Peyer's patch (tissue), 4 donors: ENCODE data around the gene MUC13. TPM values are rescaled to one million over a fixed set of nuclear protein-coding genes. Genes with fewer than 3 reads are reported as not detected.

Source experiments
- DNase-seq, 3 donors: peaks; one replicate each; pipeline ENCODE4 v3.0.0-alpha.2; 2017 to 2019
- H3K27ac ChIP-seq, 4 donors: fragments of 200-600 bp; sonication (generic); one replicate each; pipeline ENCODE4 v1.5.1; 2016 to 2019
- H3K27me3 ChIP-seq, 2 donors: fragments of 200-600 bp; sonication (generic); one replicate each; pipeline ENCODE4 v1.5.1; 2019
- H3K36me3 ChIP-seq, 3 donors: fragments of 200-600 bp; sonication (generic); one replicate each; pipeline ENCODE4 v1.5.1; 2016 to 2019
- H3K4me1 ChIP-seq, 4 donors: fragments of 200-600 bp; sonication (generic); one replicate each; pipeline ENCODE4 v1.5.1; 2016 to 2019
- H3K4me3 ChIP-seq, 4 donors: fragments of 200-600 bp; sonication (generic); 1 replicate in 3 of 4; 2 replicates in 1 of 4; pipeline ENCODE4 v1.5.1; 2016 to 2019; ENCODE audit warnings: mild to moderate bottlenecking in 1 of 4
- H3K9me3 ChIP-seq, 4 donors: fragments of 200-600 bp; sonication (generic); one replicate each; pipeline ENCODE4 v1.5.1; 2016 to 2019; ENCODE audit warnings: mild to moderate bottlenecking in 1 of 4
- CTCF ChIP-seq, 6 experiments: fragments of 450-650 bp in 4 of 6; fragments of 200-600 bp in 2 of 6; sonication (generic) in 1 of 6; IDR thresholded peaks; one replicate each; pipeline ENCODE4 v1.5.1; 2017 to 2019; ENCODE audit warnings: antibody characterized with exemption in 6 of 6, mild to moderate bottlenecking in 3 of 6, moderate library complexity in 1 of 6
- POLR2A ChIP-seq, 2 donors: fragments of 450-650 bp; IDR thresholded peaks; one replicate each; pipeline ENCODE4 v1.5.1; 2017; ENCODE audit warnings: antibody characterized with exemption in 2 of 2, mild to moderate bottlenecking in 2 of 2, moderate library complexity in 2 of 2
- total RNA-seq, 4 donors: library from RNA; depleted of rRNA; stranded (reverse); fragments of >200 nt; gene quantifications; one replicate each; pipeline ENCODE4 v1.1.0, GENCODE V29; 2016

Gene MUC13
- total RNA-seq, 4 donors from 2014 or later = 14.0 to 612 (median 512) TPM

GRCh38 chr3:124924741-124925140 is 9.8 kb downstream of the MUC13 start:
- Histone ChIP-seq H3K36me3 (peaks cover 0 to 68% (median 3%) of the 10 kb centered on the region in 3 donors), H3K27ac (no peak overlapping the region), H3K4me1 (peaks cover 0 to 16% (median 0%) of the 10 kb centered on the region in 4 donors), H3K27me3 (no peaks in the 10 kb centered on the region), H3K4me3 (no peak overlapping the region), H3K9me3 (no peaks in the 10 kb centered on the region)
- TF ChIP-seq CTCF (IDR thresholded peaks at IDR 0.05) (no peak), POLR2A (IDR thresholded peaks at IDR 0.05) (no peak)
- no peak for DNase-seq

GRCh38 chr3:124923833-124924232 is 10.7 kb downstream of the MUC13 start:
- Histone ChIP-seq H3K9me3 (no peaks in the 10 kb centered on the region), H3K4me1 (peaks cover 0 to 16% (median 0%) of the 10 kb centered on the region in 4 donors), H3K4me3 (no peak overlapping the region), H3K27me3 (no peaks in the 10 kb centered on the region), H3K27ac (no peak overlapping the region), H3K36me3 (peaks cover 0 to 77% (median 3%) of the 10 kb centered on the region in 3 donors)
- DNase-seq = no peak
- TF ChIP-seq POLR2A (IDR thresholded peaks at IDR 0.05) = no peak
- TF ChIP-seq CTCF (IDR thresholded peaks at IDR 0.05) = peak in 1 of 6 experiments; percentile 28

DNA sequence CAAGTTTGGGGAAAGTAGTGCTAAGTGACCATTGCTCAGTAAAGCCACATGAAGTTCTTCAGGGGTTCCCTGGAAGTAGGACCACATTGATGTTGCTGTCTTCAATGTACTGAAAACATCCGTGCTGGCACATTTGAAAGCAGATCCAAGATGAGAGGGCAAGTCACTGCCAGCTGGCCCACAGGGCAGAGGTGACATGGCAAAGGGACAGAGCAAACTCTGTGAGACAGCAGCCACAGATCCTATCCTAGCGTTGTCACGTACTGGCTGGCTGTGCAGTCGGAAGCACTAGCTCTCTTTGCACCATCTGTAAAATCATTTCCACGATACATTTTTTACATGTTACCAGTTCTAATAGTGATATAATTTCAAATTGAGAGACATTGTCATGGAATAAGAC is 13.8 kb downstream of the MUC13 start:
- no peaks in the 10 kb centered on the region for H3K9me3 ChIP-seq
- no peak overlapping the region for H3K4me3 ChIP-seq
- no peak for DNase-seq
- peaks cover 0 to 83% (median 3%) of the 10 kb centered on the region in 3 donors for H3K36me3 ChIP-seq
- no peak overlapping the region for H3K27ac ChIP-seq
- no peaks in the 10 kb centered on the region for H3K4me1 ChIP-seq
- no peaks in the 10 kb centered on the region for H3K27me3 ChIP-seq
- TF ChIP-seq POLR2A (IDR thresholded peaks at IDR 0.05) (no peak), CTCF (IDR thresholded peaks at IDR 0.05) (no peak)

GRCh38 chr3:124919756-124920155 is 14.8 kb downstream of the MUC13 start:
- TF ChIP-seq CTCF (IDR thresholded peaks at IDR 0.05) (no peak), POLR2A (IDR thresholded peaks at IDR 0.05) (no peak)
- H3K9me3 ChIP-seq = no peaks in the 10 kb centered on the region
- H3K4me3 ChIP-seq = no peak overlapping the region
- no peaks in the 10 kb centered on the region for H3K27me3 ChIP-seq
- no peaks in the 10 kb centered on the region for H3K4me1 ChIP-seq
- H3K27ac ChIP-seq = no peak overlapping the region
- no peak for DNase-seq
- peaks cover 0 to 85% (median 3%) of the 10 kb centered on the region in 3 donors for H3K36me3 ChIP-seq

DNA sequence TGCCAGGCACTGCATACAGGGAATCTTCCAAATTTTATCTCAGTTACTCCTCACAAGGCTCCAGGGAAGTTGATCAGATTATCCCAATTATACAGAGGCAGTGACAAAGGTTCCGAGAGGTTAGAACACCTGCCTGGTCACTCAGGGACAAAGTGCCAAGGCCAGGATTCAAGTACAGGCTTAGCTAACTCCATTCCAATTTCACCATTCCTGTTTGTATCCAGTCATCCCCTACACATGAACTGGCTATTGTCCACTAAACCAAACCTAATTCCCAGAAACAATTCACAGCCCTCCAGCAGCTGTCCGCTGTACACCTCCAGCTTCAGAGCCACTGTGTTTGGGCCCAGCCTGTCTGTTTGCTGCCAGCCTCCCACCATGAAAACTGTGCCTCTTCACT is 16.0 kb downstream of the MUC13 start:
- DNase-seq = no peak
- Histone ChIP-seq H3K4me3 (no peak overlapping the region), H3K27me3 (no peaks in the 10 kb centered on the region), H3K9me3 (no peaks in the 10 kb centered on the region), H3K36me3 (peaks cover 0 to 85% (median 3%) of the 10 kb centered on the region in 3 donors), H3K27ac (no peak overlapping the region), H3K4me1 (no peaks in the 10 kb centered on the region)
- TF ChIP-seq POLR2A (IDR thresholded peaks at IDR 0.05) = no peak
- no peak for TF ChIP-seq CTCF (IDR thresholded peaks at IDR 0.05)
